Neural cell (in vitro differentiated cells): ENCODE measurements around the gene COL6A5. TPM values are rescaled to one million over a fixed set of nuclear protein-coding genes. Genes with fewer than 3 reads are reported as not detected.
"Not testable (repeated sequence)": the region's sequence is repeated elsewhere in the genome, so short reads cannot be mapped to it uniquely, and the experiment has no call there.

ENCODE experiments used
- H2AFZ ChIP-seq: fragments of 200-600, 300-800 bp; sonication (generic), shearing (Covaris generic); 2 replicates; pipeline ENCODE4 v1.6.0; 2014; ENCODE audit warnings: low read depth, mild to moderate bottlenecking, antibody characterized with exemption, low read length, moderate library complexity
- H3F3A ChIP-seq: fragments of 200-600 bp; shearing (Covaris generic); 2 replicates; pipeline ENCODE4 v1.6.1; 2016; ENCODE audit warnings: mild to moderate bottlenecking, moderate library complexity, mixed read lengths, antibody characterized with exemption, low read length; ENCODE audit not compliant: insufficient read depth, poor library complexity, severe bottlenecking
- H3K27ac ChIP-seq: fragments of 200-600, 300-800 bp; sonication (generic), shearing (Covaris generic); 2 replicates; pipeline ENCODE4 v1.5.1; 2014; ENCODE audit warnings: mild to moderate bottlenecking, low read length, moderate library complexity
- H3K27me3 ChIP-seq: fragments of 300-800, 200-600 bp; sonication (generic), shearing (Covaris generic); 2 replicates; pipeline ENCODE4 v1.6.0; 2014; ENCODE audit warnings: mild to moderate bottlenecking, low read depth, low read length, moderate library complexity; ENCODE audit not compliant: insufficient read depth
- H3K36me3 ChIP-seq: fragments of 300-800, 200-600 bp; sonication (generic), shearing (Covaris generic); 2 replicates; pipeline ENCODE4 v1.5.1; 2014; ENCODE audit warnings: mild to moderate bottlenecking, antibody characterized with exemption, low read length, moderate library complexity; ENCODE audit not compliant: insufficient read depth
- H3K4me2 ChIP-seq: fragments of 300-800, 200-600 bp; sonication (generic), shearing (Covaris generic); 2 replicates; pipeline ENCODE4 v1.6.0; 2014; ENCODE audit warnings: mild to moderate bottlenecking, low read length
- H3K4me3 ChIP-seq: fragments of 300-800, 200-600 bp; sonication (generic), shearing (Covaris generic); 2 replicates; pipeline ENCODE4 v1.5.1; 2014; ENCODE audit warnings: mild to moderate bottlenecking, low read length, moderate library complexity
- H3K79me2 ChIP-seq: fragments of 200-600 bp; shearing (Covaris generic); replicated peaks from 2 replicates; pipeline ENCODE4 v1.6.0; 2014; ENCODE audit warnings: mild to moderate bottlenecking, low read length, moderate library complexity; ENCODE audit not compliant: insufficient read depth
- H3K9ac ChIP-seq: fragments of 300-800, 200-600 bp; sonication (generic), shearing (Covaris generic); 2 replicates; pipeline ENCODE4 v1.6.1; 2016; ENCODE audit warnings: mild to moderate bottlenecking, low read length, mixed read lengths
- H3K9me2 ChIP-seq: fragments of 200-600 bp; shearing (Covaris generic); 2 replicates; pipeline ENCODE4 v1.6.1; 2016; ENCODE audit warnings: mild to moderate bottlenecking, low read length, mixed read lengths; ENCODE audit not compliant: insufficient read depth
- H3K9me3 ChIP-seq: fragments of 200-600, 300-800 bp; sonication (generic), shearing (Covaris generic); 2 replicates; pipeline ENCODE4 v1.6.1; 2016; ENCODE audit warnings: mild to moderate bottlenecking, mixed run types, low read length, moderate library complexity, mixed read lengths
- H4K20me1 ChIP-seq: fragments of 200-600 bp; shearing (Covaris generic); 2 replicates; pipeline ENCODE4 v1.6.1; 2016; ENCODE audit warnings: mild to moderate bottlenecking, mixed run types; ENCODE audit not compliant: insufficient read depth
- EP300 ChIP-seq: fragments of 450-650 bp; conservative IDR thresholded peaks from 2 replicates; pipeline ENCODE4 v1.6.1; 2014; ENCODE audit warnings: antibody characterized with exemption, mild to moderate bottlenecking, moderate library complexity; ENCODE audit not compliant: poor library complexity, severe bottlenecking
- EZH2 ChIP-seq: fragments of 200-600, 300-800 bp; shearing (Covaris generic), sonication (generic); IDR thresholded peaks from 2 replicates; pipeline ENCODE4 v1.6.1; 2014; ENCODE audit warnings: antibody characterized with exemption, low read length, borderline replicate concordance, mild to moderate bottlenecking; ENCODE audit not compliant: insufficient read depth, poor library complexity, severe bottlenecking
- MXI1 ChIP-seq: fragments of 450-650 bp; conservative IDR thresholded peaks from 2 replicates; pipeline ENCODE4 v1.6.1; 2014; ENCODE audit warnings: antibody characterized with exemption, mild to moderate bottlenecking; ENCODE audit not compliant: poor library complexity, severe bottlenecking
- POLR2AphosphoS5 ChIP-seq: IDR thresholded peaks from 2 replicates; pipeline ENCODE4 v1.6.1; 2012
- RAD21 ChIP-seq: fragments of 450-650 bp; conservative IDR thresholded peaks from 2 replicates; pipeline ENCODE4 v1.6.1; 2014; ENCODE audit warnings: antibody characterized with exemption, mild to moderate bottlenecking, moderate library complexity
- REST ChIP-seq: IDR thresholded peaks from 2 replicates; pipeline ENCODE4 v1.6.1; 2012; ENCODE audit warnings: borderline replicate concordance
- SMC3 ChIP-seq: fragments of 450-650 bp; conservative IDR thresholded peaks from 2 replicates; pipeline ENCODE4 v1.6.1; 2014; ENCODE audit warnings: antibody characterized with exemption, mild to moderate bottlenecking, moderate library complexity; ENCODE audit not compliant: poor library complexity
- TAF1 ChIP-seq: IDR thresholded peaks from 2 replicates; pipeline ENCODE4 v1.6.1; 2012; ENCODE audit warnings: low read depth
- polyA plus RNA-seq: library from polyadenylated mRNA; depleted of rRNA; stranded (reverse); fragments of >200 nt; gene quantifications from 2 replicates; pipeline ENCODE4 v1.2.3, GENCODE V29; 2014
- TF ChIP-seq, protein P1 (sequence below): fragments of 450-650 bp; IDR thresholded peaks from 2 replicates; pipeline ENCODE4 v1.5.1; 2014; ENCODE audit warnings: antibody characterized with exemption, mild to moderate bottlenecking, moderate library complexity; ENCODE audit not compliant: poor library complexity, severe bottlenecking

COL6A5 gene
- polyA plus RNA-seq, 1 donor from 2014 or later: not detected

GRCh38 chr3:130433306-130433705 lies 87.8 kb downstream of the COL6A5 start:
- H3K27ac ChIP-seq: no peak overlapping the region
- no peaks in the 10 kb centered on the region for H3F3A ChIP-seq
- H3K4me3 ChIP-seq: no peak overlapping the region
- no peak overlapping the region for H2AFZ ChIP-seq
- H3K9me3 ChIP-seq: no peaks in the 10 kb centered on the region
- no peak for TF ChIP-seq MXI1
- TF ChIP-seq TAF1: no peak
- no peak for TF ChIP-seq RAD21
- TF ChIP-seq, protein P1, sequence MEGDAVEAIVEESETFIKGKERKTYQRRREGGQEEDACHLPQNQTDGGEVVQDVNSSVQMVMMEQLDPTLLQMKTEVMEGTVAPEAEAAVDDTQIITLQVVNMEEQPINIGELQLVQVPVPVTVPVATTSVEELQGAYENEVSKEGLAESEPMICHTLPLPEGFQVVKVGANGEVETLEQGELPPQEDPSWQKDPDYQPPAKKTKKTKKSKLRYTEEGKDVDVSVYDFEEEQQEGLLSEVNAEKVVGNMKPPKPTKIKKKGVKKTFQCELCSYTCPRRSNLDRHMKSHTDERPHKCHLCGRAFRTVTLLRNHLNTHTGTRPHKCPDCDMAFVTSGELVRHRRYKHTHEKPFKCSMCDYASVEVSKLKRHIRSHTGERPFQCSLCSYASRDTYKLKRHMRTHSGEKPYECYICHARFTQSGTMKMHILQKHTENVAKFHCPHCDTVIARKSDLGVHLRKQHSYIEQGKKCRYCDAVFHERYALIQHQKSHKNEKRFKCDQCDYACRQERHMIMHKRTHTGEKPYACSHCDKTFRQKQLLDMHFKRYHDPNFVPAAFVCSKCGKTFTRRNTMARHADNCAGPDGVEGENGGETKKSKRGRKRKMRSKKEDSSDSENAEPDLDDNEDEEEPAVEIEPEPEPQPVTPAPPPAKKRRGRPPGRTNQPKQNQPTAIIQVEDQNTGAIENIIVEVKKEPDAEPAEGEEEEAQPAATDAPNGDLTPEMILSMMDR: no peak
- no peak for TF ChIP-seq POLR2AphosphoS5
- no peak for TF ChIP-seq REST
- no peak for TF ChIP-seq SMC3
- no peak for TF ChIP-seq EZH2
- TF ChIP-seq EP300: no peak
- H3K4me2 ChIP-seq: no peak overlapping the region
- no peaks in the 10 kb centered on the region for H3K79me2 ChIP-seq
- no peak overlapping the region for H3K9ac ChIP-seq
- no peaks in the 10 kb centered on the region for H3K9me2 ChIP-seq
- H3K36me3 ChIP-seq: no peaks in the 10 kb centered on the region
- no peaks in the 10 kb centered on the region for H3K27me3 ChIP-seq
- no peaks in the 10 kb centered on the region for H4K20me1 ChIP-seq

GRCh38 chr3:130442284-130442683 lies 96.8 kb downstream of the COL6A5 start:
- no peak for TF ChIP-seq POLR2AphosphoS5
- TF ChIP-seq, protein P1: no peak
- no peak for TF ChIP-seq EP300
- no peak for TF ChIP-seq REST
- no peak for TF ChIP-seq TAF1
- H3F3A ChIP-seq: no peaks in the 10 kb centered on the region
- no peak overlapping the region for H3K9ac ChIP-seq
- H2AFZ ChIP-seq: no peak overlapping the region
- no peaks in the 10 kb centered on the region for H3K27me3 ChIP-seq
- no peak overlapping the region for H3K4me2 ChIP-seq
- no peak overlapping the region for H3K27ac ChIP-seq
- no peaks in the 10 kb centered on the region for H3K9me2 ChIP-seq
- no peaks in the 10 kb centered on the region for H3K9me3 ChIP-seq
- H3K4me3 ChIP-seq: no peak overlapping the region
- H3K36me3 ChIP-seq: no peaks in the 10 kb centered on the region
- no peaks in the 10 kb centered on the region for H3K79me2 ChIP-seq
- no peaks in the 10 kb centered on the region for H4K20me1 ChIP-seq

DNA sequence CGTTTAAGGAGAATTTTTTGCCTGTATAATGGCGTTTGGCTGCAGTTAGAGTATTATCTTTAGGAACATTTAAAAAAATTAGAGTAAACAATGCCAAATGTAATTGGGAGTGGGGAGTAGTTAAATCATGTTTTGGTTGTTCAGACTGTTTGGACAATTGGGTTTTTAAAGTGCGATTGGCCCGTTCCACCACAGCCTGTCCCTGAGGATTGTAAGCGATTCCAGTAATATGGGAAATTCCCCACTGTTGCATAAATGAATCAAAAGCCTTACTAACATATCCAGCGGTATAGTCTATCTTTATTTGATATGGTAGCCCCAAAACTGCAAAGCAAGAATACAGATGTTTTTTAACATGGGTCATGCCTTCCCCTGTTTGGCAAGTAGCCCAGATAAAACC lies 101.4 kb downstream of the COL6A5 start:
- H3K27ac ChIP-seq, H3K4me3 ChIP-seq, H3K79me2 ChIP-seq, H4K20me1 ChIP-seq, H3K9ac ChIP-seq, H3F3A ChIP-seq, H3K4me2 ChIP-seq, H3K9me2 ChIP-seq, H2AFZ ChIP-seq, H3K9me3 ChIP-seq, H3K27me3 ChIP-seq, H3K36me3 ChIP-seq: not testable (repeated sequence)
